Measurements from ENCODE around the gene STK40. TPM values are rescaled to one million over a fixed set of nuclear protein-coding genes. Genes with fewer than 3 reads are reported as not detected.
A peak's percentile ranks its signal among the peaks of the same experiment; 100 is the strongest.

STK40 gene
- total and polyA plus RNA-seq, 9 of the 15 experiments (the other 6 are each of a cell fraction or from before 2014, with no cell fraction given) = 0.69 to 94.3 (median 39.1) TPM

DNA sequence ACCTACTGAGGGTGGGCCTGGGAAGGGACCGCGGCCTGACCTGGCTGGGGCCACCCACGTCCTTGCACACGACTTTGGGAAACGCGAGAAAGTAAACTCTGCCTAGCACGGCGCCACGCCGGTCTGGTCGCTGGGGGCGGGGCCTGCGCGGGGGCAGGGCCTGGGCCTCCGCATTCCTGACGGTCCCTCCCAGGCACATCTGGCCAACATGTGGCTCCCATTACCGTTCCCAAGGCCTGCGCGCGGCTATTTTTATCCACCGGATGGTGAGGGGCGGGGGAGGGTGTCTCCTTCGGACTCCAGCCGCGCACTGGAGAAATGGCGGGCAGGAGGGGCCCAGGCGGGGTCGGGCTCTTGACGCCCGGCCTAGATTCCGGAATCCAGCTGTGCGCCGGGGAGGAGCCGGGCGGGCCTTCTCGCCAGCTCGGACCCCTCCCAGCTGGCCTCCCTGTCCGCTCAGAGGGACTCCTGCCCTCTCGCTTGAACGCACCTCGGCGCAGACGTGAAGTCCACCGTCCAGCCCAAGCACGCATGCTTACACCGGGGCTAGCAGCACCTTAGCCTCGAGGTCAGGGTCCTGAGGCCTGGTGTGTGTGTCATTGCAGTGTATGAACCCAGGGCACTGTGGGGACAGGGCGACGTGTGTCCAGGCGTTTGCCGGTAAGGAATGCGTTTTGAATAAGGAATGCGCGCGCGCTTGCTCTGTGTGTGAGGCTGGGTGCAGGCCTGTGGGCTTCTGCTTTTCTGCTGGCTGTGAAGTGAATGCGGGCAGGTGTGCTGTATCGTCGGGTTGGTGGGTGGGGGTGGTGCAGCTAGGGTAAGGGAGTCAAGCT lies 64.4 kb downstream of the STK40 start (continued):
- TF ChIP-seq, protein P1, sequence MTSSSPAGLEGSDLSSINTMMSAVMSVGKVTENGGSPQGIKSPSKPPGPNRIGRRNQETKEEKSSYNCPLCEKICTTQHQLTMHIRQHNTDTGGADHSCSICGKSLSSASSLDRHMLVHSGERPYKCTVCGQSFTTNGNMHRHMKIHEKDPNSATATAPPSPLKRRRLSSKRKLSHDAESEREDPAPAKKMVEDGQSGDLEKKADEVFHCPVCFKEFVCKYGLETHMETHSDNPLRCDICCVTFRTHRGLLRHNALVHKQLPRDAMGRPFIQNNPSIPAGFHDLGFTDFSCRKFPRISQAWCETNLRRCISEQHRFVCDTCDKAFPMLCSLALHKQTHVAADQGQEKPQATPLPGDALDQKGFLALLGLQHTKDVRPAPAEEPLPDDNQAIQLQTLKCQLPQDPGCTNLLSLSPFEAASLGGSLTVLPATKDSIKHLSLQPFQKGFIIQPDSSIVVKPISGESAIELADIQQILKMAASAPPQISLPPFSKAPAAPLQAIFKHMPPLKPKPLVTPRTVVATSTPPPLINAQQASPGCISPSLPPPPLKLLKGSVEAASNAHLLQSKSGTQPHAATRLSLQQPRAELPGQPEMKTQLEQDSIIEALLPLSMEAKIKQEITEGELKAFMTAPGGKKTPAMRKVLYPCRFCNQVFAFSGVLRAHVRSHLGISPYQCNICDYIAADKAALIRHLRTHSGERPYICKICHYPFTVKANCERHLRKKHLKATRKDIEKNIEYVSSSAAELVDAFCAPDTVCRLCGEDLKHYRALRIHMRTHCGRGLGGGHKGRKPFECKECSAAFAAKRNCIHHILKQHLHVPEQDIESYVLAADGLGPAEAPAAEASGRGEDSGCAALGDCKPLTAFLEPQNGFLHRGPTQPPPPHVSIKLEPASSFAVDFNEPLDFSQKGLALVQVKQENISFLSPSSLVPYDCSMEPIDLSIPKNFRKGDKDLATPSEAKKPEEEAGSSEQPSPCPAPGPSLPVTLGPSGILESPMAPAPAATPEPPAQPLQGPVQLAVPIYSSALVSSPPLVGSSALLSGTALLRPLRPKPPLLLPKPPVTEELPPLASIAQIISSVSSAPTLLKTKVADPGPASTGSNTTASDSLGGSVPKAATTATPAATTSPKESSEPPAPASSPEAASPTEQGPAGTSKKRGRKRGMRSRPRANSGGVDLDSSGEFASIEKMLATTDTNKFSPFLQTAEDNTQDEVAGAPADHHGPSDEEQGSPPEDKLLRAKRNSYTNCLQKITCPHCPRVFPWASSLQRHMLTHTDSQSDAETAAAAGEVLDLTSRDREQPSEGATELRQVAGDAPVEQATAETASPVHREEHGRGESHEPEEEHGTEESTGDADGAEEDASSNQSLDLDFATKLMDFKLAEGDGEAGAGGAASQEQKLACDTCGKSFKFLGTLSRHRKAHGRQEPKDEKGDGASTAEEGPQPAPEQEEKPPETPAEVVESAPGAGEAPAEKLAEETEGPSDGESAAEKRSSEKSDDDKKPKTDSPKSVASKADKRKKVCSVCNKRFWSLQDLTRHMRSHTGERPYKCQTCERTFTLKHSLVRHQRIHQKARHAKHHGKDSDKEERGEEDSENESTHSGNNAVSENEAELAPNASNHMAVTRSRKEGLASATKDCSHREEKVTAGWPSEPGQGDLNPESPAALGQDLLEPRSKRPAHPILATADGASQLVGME (CRISPR knock-in tag; IDR thresholded peaks at IDR 0.05) = peak; percentile 49; the same call in 1 of the 2 replicates
- TF ChIP-seq, protein P2, sequence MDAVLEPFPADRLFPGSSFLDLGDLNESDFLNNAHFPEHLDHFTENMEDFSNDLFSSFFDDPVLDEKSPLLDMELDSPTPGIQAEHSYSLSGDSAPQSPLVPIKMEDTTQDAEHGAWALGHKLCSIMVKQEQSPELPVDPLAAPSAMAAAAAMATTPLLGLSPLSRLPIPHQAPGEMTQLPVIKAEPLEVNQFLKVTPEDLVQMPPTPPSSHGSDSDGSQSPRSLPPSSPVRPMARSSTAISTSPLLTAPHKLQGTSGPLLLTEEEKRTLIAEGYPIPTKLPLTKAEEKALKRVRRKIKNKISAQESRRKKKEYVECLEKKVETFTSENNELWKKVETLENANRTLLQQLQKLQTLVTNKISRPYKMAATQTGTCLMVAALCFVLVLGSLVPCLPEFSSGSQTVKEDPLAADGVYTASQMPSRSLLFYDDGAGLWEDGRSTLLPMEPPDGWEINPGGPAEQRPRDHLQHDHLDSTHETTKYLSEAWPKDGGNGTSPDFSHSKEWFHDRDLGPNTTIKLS (IDR thresholded peaks at IDR 0.05; ENCODE audit: borderline replicate concordance, low read depth) = peak; percentile 91; the same call in 1 of the 2 replicates
- TF ChIP-seq, protein P3, sequence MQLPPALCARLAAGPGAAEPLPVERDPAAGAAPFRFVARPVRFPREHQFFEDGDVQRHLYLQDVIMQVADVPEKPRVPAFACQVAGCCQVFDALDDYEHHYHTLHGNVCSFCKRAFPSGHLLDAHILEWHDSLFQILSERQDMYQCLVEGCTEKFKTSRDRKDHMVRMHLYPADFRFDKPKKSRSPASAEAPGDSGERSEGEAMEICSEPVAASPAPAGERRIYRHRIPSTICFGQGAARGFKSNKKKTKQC (CRISPR knock-in tag; IDR thresholded peaks at IDR 0.05) = 0 out of 2 replicates have a peak, but pooled peaks have one; percentile 93
- TF ChIP-seq RUNX1 (IDR thresholded peaks at IDR 0.05; ENCODE audit: low read depth) = no peak
- no peak for TF ChIP-seq SIN3B (IDR thresholded peaks at IDR 0.05; ENCODE audit: low read depth)
- TF ChIP-seq, protein P4, sequence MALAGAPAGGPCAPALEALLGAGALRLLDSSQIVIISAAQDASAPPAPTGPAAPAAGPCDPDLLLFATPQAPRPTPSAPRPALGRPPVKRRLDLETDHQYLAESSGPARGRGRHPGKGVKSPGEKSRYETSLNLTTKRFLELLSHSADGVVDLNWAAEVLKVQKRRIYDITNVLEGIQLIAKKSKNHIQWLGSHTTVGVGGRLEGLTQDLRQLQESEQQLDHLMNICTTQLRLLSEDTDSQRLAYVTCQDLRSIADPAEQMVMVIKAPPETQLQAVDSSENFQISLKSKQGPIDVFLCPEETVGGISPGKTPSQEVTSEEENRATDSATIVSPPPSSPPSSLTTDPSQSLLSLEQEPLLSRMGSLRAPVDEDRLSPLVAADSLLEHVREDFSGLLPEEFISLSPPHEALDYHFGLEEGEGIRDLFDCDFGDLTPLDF (CRISPR knock-in tag; IDR thresholded peaks at IDR 0.05) = peak; percentile 98
- TF ChIP-seq, protein P5, sequence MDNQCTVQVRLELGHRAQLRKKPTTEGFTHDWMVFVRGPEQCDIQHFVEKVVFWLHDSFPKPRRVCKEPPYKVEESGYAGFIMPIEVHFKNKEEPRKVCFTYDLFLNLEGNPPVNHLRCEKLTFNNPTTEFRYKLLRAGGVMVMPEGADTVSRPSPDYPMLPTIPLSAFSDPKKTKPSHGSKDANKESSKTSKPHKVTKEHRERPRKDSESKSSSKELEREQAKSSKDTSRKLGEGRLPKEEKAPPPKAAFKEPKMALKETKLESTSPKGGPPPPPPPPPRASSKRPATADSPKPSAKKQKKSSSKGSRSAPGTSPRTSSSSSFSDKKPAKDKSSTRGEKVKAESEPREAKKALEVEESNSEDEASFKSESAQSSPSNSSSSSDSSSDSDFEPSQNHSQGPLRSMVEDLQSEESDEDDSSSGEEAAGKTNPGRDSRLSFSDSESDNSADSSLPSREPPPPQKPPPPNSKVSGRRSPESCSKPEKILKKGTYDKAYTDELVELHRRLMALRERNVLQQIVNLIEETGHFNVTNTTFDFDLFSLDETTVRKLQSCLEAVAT (IDR thresholded peaks at IDR 0.05) = peak in 1 of 2 experiments; percentile 16; a peak in 1 of 4 replicates
- peak; percentile 37 for TF ChIP-seq SETDB1 (IDR thresholded peaks at IDR 0.05; ENCODE audit: low read length)
- TF ChIP-seq, protein P6, sequence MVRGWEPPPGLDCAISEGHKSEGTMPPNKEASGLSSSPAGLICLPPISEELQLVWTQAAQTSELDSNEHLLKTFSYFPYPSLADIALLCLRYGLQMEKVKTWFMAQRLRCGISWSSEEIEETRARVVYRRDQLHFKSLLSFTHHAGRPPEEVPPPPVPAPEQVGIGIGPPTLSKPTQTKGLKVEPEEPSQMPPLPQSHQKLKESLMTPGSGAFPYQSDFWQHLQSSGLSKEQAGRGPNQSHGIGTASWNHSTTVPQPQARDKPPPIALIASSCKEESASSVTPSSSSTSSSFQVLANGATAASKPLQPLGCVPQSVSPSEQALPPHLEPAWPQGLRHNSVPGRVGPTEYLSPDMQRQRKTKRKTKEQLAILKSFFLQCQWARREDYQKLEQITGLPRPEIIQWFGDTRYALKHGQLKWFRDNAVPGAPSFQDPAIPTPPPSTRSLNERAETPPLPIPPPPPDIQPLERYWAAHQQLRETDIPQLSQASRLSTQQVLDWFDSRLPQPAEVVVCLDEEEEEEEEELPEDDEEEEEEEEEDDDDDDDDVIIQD (CRISPR knock-in tag; IDR thresholded peaks at IDR 0.05) = no peak
- no peak for TF ChIP-seq FOS (IDR thresholded peaks at IDR 0.05; ENCODE audit: extremely low read depth, insufficient read length)
- peak; percentile 24 to 66; a peak in 3 of 4 replicates for TF ChIP-seq TRIM24 (IDR thresholded peaks at IDR 0.05)
- no peak for TF ChIP-seq ZBED1 (IDR thresholded peaks at IDR 0.05)
